Upper lobe of left lung (tissue), 4 donors: ENCODE results near the gene ZBTB46.

Experiments used
- CTCF ChIP-seq, 6 experiments: fragments of 450-650 bp in 4 of 6; fragments of 200-600 bp in 2 of 6; sonication (generic) in 2 of 6; IDR thresholded peaks; one replicate each; pipeline ENCODE4 v1.5.1; 2016 to 2019; ENCODE audit warnings: antibody characterized with exemption in 6 of 6
- EP300 ChIP-seq, 4 donors: sonication (generic); formaldehyde crosslinking; IDR thresholded peaks; one replicate each; pipeline ENCODE4 v1.5.1; 2017; ENCODE audit warnings: antibody characterized with exemption in 4 of 4, control low read depth in 2 of 4

GRCh38 chr20:63826753-63827152 is 4.3 kb downstream of the ZBTB46 start:
- TF ChIP-seq CTCF (IDR thresholded peaks at IDR 0.05): no peak
- TF ChIP-seq EP300 (IDR thresholded peaks at IDR 0.05): no peak
